LoVo (cell line): Measurements from ENCODE around the gene ARG2.

ENCODE experiments used
- DNase-seq: peaks from one replicate; pipeline ENCODE4 v3.0.0-alpha.2; 2016; ENCODE audit warnings: low spot score

ARG2 gene

DNA sequence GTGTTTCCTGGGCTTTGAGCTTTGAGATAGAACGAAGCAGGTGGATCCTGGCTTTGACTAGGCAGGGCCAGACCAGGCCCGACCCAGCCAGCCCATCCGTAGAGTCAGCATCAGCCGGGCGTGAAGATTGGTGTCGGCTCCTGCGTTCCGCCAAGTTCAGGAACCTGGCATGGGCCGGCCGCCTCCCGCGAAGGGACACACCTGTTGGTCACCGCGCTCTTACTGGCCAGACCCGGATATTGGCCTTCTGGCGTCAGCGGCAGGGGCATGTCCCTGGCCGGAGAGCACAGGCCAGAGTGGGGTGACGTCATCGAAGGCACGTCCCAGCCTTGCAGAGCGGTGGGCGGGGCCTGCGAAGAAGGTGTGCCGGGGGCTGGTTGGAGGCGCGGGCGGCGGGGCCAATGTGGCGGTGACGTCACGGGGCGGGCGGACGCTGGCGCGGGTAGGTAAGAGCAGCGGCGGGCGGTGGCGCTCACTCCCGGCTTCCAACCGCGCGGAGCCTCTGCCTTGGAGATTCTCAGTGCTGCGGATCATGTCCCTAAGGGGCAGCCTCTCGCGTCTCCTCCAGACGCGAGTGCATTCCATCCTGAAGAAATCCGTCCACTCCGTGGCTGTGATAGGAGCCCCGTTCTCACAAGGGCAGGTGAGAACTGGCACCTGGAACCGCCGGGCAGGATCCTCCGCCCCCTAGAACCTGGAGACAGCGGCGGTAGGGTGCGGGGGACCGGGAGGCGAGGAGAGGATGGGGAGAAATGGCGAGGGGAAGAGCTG, at the start of gene ARG2:
Gene ARG2, plus strand, starts transcription at position 475 of the 771 bp plus-strand sequence. Its CDS starts 58 bp downstream, at position 533.
- DNase-seq = peak; percentile 99

DNA sequence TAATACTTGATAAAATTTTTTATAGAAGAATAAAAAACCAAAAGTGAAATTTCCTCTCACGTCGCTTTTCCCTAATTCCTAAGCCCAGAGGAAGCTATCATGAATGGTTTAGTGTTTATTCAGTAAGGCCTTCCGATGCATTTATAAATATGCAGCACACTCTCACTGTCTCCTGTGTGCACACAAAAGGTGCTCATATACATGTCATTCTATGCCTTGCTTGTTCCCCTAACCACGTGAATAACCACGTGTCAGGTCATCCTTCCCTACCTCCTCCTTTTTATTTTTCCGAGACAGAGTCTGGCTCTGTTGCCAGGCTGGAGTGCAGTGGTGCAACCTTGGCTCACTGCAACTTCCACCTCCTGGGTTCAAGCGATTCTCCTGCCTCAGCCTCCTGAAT, 49.3 kb upstream of the ARG2 start:
- no peak for DNase-seq

DNA sequence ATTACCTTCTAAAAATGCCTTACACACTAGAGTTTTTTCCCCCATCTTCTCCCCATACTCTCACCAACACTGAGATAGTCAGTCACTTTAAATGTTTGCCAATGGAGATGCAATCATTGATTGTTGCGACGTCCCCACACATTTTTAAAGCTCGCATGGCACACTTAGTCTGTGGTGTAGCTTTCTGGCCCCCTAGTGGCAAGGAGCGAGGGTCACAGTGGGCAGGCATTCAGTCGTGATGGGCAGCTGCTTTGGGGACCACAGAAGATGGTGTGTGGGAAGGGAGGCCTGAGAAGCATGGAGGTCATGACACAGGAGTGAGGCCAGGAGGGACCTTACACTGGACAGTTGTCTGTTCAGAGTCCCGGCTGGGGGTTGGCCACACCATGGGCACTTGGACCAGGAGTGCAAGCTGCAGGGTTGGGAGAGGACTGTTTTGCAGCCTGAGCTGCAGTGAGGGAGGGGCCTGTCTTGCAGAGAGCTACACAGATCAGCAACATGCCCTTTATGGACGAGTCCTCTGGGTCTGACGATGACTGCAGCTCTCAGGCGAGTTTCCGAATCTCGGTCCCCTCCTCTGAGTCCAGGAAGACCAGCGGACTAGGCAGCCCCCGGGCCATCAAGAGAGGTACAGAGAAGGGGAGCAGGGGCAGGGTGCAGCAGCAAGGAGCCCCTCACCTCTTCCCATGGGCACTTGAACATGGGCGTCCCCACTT, 48.3 kb upstream of the ARG2 start:
- DNase-seq = peak; percentile 40

- no peak for DNase-seq
These were observed 47.8 kb upstream of the ARG2 start for GRCh38 chr14:67571991-67572323.

DNA sequence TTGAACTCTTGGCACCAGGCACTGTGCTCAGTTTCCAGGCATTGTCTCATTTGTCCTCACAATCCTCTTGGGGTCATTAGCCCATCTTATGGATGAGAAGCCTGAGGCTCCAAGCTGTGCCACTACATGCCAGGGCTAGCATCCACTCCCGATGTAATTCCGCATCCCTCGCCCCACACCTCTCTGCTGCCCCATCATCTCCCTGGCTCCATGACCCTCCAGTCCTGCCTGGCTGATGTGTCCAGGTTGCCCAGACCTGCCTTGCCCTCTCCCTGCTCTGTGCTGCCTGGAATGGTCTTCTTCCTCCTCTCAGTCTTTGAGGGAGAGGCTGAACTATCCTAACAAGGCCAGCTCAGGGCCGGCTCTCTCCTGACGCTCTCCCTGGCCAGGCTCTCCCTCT, 47.1 kb upstream of the ARG2 start:
- no peak for DNase-seq

GRCh38 chr14:67573228-67574010, 46.3 kb upstream of the ARG2 start:
- DNase-seq = no peak

DNA sequence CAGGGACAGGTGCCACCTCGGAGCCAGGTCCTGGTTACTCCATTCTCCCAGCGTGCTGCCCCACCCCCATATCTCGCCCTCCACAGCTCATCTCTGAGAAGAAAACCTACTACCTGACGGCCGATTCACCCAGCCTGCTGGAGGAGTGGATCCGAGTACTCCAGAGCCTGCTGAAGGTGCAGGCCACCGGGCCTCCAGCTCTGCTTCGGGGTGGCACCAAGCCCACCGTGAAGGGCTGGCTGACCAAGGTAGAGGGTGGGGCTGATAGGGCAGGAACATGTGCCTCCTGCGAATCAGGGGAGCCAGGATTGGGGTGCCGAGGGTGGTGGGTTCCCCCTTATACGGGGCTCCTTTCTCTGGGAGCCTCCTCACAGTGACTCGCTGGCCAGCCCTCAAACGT, 45.6 kb upstream of the ARG2 start:
- no peak for DNase-seq

DNA sequence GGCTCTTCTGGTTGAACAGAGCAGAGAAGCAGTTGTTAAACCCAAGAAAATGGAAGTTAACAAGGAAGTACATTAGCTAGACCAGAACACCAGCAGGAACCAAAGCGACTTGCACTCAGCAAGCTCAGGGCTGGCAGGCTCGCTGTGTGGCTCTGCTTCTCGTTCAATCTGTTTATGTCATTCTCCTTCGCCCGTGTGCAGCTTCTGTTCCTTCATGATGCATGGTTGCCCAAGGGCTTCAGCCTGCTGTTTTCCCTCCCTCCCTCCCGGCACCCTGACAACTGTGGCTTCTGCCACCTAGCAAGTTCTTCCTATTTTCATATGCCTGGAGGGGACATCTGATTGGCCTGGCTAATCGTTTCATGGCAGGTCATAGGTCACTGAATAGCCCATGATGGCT, 44.9 kb upstream of the ARG2 start:
- DNase-seq = no peak

GRCh38 chr14:67575684-67576083, 44.0 kb upstream of the ARG2 start:
- DNase-seq = no peak

- no peak for DNase-seq
These were observed 43.3 kb upstream of the ARG2 start for GRCh38 chr14:67576216-67576955.

GRCh38 chr14:67577181-67577808, 42.4 kb upstream of the ARG2 start:
- DNase-seq = no peak

DNA sequence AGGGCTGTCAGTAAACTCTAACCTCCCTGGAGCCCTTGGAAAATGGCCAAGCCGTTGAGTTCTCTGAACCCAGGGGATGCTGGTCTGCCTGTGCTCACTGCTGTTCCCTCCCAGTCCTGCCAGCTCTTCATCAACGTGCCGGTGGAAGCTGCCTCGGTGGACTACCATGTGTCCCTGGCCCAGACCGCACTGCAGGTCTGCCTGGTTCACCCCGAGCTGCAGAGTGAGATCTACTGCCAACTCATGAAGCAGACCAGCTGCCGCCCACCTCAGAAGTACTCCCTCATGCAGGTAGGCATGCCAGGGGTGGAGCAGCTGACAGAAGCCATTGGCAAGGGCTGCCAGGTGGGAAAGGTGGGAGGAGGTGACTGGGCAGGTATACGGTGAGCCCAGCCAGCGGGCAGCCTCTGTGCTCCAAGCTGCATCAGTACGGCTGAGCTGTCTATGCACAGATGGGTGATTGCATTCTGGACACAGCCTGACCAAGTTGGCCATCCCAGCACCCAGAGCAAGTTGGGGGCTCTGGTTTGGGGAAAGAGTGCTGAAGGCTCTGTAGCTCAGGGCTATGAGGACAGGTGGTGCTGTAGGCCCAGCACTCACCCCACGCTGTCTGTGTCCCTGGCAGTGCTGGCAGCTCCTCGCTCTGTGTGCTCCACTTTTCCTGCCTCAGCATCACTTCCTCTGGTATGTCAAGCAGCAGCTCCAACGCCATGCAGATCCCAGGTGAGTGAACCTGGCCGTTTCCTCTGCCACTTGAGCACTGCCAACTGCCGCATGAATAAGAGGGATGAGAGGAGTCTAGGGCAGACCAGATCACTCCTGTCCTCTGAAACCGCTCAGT, 41.6 kb upstream of the ARG2 start:
- no peak for DNase-seq

- DNase-seq = no peak
These were observed 40.7 kb upstream of the ARG2 start for GRCh38 chr14:67579040-67579439.

GRCh38 chr14:67579636-67580035, 40.1 kb upstream of the ARG2 start:
- DNase-seq = no peak

DNA sequence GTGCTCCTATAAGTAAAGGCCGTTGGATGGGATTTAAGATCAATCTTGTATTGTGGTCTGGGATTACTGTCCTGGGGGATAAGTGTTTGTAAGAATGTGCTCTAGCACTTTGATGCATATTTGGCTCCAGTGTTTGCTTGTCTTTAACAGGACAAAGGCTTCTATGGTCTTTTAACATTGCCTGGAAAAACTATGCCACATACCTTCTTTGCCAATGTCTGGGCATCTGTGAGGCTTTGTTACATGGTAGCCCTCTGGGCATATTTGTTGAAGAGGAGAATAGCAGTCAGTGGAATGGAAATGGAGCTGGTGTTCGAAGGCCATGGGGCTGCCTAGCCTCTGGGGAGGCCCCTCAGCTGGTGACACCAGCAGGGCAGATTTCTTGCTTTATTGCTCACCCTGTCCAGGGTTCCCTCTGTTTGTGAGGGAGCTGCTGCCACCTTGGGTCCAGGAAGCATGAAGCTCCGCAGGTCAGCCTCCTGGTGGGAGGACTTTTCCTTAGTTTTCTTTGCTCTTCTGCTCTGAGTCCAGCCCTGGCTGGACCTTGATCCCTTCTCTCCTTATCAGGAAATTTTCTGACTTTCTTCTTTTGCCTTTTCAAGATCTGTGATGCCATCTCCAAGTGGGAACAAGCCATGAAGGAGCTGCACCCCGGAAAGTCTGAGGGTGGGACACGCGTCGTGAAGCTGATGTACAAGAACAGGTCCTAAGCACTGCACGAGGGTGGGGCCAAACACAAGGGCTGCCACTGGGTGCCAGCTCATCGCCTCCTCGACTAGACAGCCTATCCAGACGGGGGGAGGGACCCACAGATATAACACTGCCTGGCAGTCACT, 39.2 kb upstream of the ARG2 start:
- no peak for DNase-seq

- no peak for DNase-seq
These were observed 38.1 kb upstream of the ARG2 start for GRCh38 chr14:67581643-67582042.

DNA sequence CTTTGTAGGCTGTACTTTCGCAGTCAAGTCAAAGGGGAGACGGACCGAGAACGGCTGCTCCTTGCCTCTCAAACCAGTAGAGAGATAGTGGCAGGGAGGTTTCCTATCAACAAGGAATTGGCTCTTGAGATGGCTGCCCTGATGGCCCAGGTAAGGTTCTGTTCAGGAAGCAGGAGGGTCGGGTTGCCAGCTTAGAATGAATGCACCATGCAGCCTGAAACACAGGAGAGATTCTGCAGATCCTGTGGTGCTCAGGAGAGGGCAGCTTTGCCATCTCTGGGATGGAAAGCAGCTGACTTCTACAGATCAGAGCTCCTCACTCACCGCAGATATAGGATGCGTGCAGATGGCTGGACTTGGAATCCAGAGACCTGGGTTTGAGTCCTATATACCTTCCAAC, 37.7 kb upstream of the ARG2 start:
- no peak for DNase-seq

GRCh38 chr14:67583711-67584644, 35.7 kb upstream of the ARG2 start:
- peak; percentile 36 for DNase-seq

DNA sequence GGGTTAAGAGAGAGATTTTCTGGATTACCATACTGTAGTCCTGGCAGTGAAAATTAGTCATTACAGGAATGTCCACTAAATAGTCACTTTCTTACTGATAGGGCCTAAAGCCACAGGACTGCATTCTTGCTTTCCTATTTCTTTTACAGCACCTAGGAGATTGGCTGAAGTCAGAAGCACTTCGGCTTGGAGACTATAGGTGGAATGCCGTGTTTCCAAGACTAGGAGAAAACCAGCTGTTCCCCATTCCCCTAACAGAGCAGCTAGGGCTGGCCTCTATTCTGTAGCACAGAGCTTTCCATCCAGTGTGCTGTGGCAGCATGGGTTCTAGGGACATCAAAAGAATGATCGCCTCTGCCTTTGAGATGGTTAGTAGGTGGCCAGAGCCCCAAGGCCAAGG, 34.7 kb upstream of the ARG2 start:
- DNase-seq = no peak
